K562 (cell line): Measurements from ENCODE around the gene HOXC10. TPM values are rescaled to one million over a fixed set of nuclear protein-coding genes. Genes with fewer than 3 reads are reported as not detected.

ENCODE experiments used
- ATAC-seq: fragments of 200-7000 bp; cut with Tn5 transposase; 3 replicates; pipeline ENCODE4 v1.9.1; 2020; ENCODE audit warnings: moderate library complexity
- BruUV-seq: library from RNA; stranded (reverse); fragments of 400-500 nt; replicated peaks from 2 replicates; lab custom pipeline; 2021; lab: Mats Ljungman, UMichigan
- CTCF ChIA-PET: fragments of 300-600 bp; formaldehyde crosslinking; extraction: SDS; loops from one replicate; lab custom pipeline; 2021; ENCODE audit warnings: low intra/inter-chr PET ratio; lab: Yijun Ruan, JAX
- POLR2A ChIA-PET: fragments of 300-600, 350-650 bp; sonication (Branson Sonifier 250); formaldehyde crosslinking; extraction: SDS; loops from one replicate; lab custom pipeline; 2021; ENCODE audit warnings: antibody characterized with exemption, inconsistent platforms; lab: Yijun Ruan, JAX
- DNase-seq, 4 experiments: peaks; one replicate each; pipeline versions ENCODE4 v3.0.0 to v3.0.0-alpha.2; 2011 to 2018; ENCODE audit warnings: low spot score in 3 of 4, mixed read lengths in 3 of 4; ENCODE audit errors: extremely low read depth in 1 of 4
- FAIRE-seq: peaks from 2 replicates; lab custom pipeline; 2011; peaks lifted over from hg19 to GRCh38; lab: Jason Lieb, UNC
- H2AFZ ChIP-seq: 2 replicates; pipeline ENCODE4 v1.6.0; 2011; ENCODE audit warnings: low read depth, low read length, control low read depth, inconsistent platforms
- H3K27ac ChIP-seq: fragments of 200-600 bp; 3 replicates; pipeline ENCODE4 v1.8.0; 2011; ENCODE audit warnings: low read depth, mild to moderate bottlenecking, control low read depth, inconsistent platforms, low read length, moderate library complexity, mixed read lengths; ENCODE audit errors: extremely low read depth
- H3K27me3 ChIP-seq, 2 experiments: fragments of 300-600 bp in 1 of 2; 2 replicates in 1 of 2; 3 replicates in 1 of 2; pipeline versions ENCODE4 v1.6.0 to v1.8.0; 2011; ENCODE audit warnings: inconsistent platforms in 2 of 2, low read length in 2 of 2, mild to moderate bottlenecking in 1 of 2, mixed read lengths in 1 of 2, moderate library complexity in 1 of 2; ENCODE audit not compliant: control insufficient read depth in 2 of 2, insufficient read depth in 2 of 2
- H3K36me3 ChIP-seq: fragments of 300-600 bp; 3 replicates; pipeline ENCODE4 v1.8.0; 2011; ENCODE audit warnings: mild to moderate bottlenecking, low read length, inconsistent platforms; ENCODE audit not compliant: control insufficient read depth, insufficient read depth
- H3K4me1 ChIP-seq, 2 experiments: fragments of 200-600 bp in 1 of 2; replicated peaks in 1 of 2; 2 replicates in 1 of 2; 3 replicates in 1 of 2; pipeline versions ENCODE4 v1.5.1 to v1.8.0; 2011; ENCODE audit warnings: inconsistent platforms in 2 of 2, low read length in 2 of 2, mild to moderate bottlenecking in 1 of 2, mixed read lengths in 1 of 2, moderate library complexity in 1 of 2; ENCODE audit not compliant: control insufficient read depth in 2 of 2, insufficient read depth in 2 of 2
- H3K4me2 ChIP-seq: 2 replicates; pipeline ENCODE4 v1.6.1; 2011; ENCODE audit warnings: low read length, control low read depth, inconsistent platforms, mixed read lengths; ENCODE audit not compliant: insufficient read depth
- H3K4me3 ChIP-seq: fragments of 200-600 bp; sonication (generic), shearing (Covaris generic); 2 replicates; pipeline ENCODE4 v1.5.1; 2016; ENCODE audit warnings: control low read depth, inconsistent platforms
- H3K79me2 ChIP-seq: fragments of 200-600 bp; 3 replicates; pipeline ENCODE4 v1.8.0; 2011; ENCODE audit warnings: low read length, inconsistent platforms; ENCODE audit not compliant: control insufficient read depth, insufficient read depth
- H3K9ac ChIP-seq, 2 experiments: 2 replicates each; pipeline versions ENCODE4 v1.6.0 to v1.6.1; 2011; ENCODE audit warnings: low read depth in 2 of 2, low read length in 2 of 2, control low read depth in 1 of 2, inconsistent platforms in 1 of 2, mild to moderate bottlenecking in 1 of 2, mixed read lengths in 1 of 2; ENCODE audit not compliant: insufficient read depth in 1 of 2
- H3K9me1 ChIP-seq: one replicate; pipeline ENCODE4 v1.6.0; 2011; ENCODE audit warnings: inconsistent platforms, mild to moderate bottlenecking, low read length, moderate library complexity; ENCODE audit not compliant: control insufficient read depth, insufficient read depth
- H3K9me3 ChIP-seq: replicated peaks from 2 replicates; pipeline ENCODE4 v1.5.1; 2011; ENCODE audit warnings: low read depth, low read length, inconsistent platforms; ENCODE audit not compliant: control insufficient read depth, insufficient read depth
- H4K20me1 ChIP-seq: replicated peaks from 2 replicates; pipeline ENCODE4 v1.6.1; 2011; ENCODE audit warnings: low read length, inconsistent platforms, mixed read lengths; ENCODE audit not compliant: control insufficient read depth, insufficient read depth
- CC2D1A ChIP-seq: fragments of 450-650 bp; IDR thresholded peaks from 2 replicates; pipeline ENCODE4 v1.6.1; 2017; ENCODE audit warnings: mild to moderate bottlenecking
- GABPB1 ChIP-seq: sonication (generic); formaldehyde crosslinking; IDR thresholded peaks from 2 replicates; pipeline ENCODE4 v1.8.0; 2022; ENCODE audit warnings: mild to moderate bottlenecking, missing genetic modification reagents
- HNRNPL ChIP-seq: fragments of 200-400 bp; formaldehyde crosslinking; IDR thresholded peaks from 2 replicates; pipeline ENCODE4 v1.6.1; 2017; ENCODE audit warnings: low read depth, mild to moderate bottlenecking, low read length
- L3MBTL2 ChIP-seq: fragments of 450-650 bp; IDR thresholded peaks from 2 replicates; pipeline ENCODE4 v1.6.1; 2016; ENCODE audit warnings: mild to moderate bottlenecking, moderate library complexity
- LCOR ChIP-seq: sonication (generic); formaldehyde crosslinking; IDR thresholded peaks from 2 replicates; pipeline ENCODE4 v1.8.0; 2022; ENCODE audit warnings: mild to moderate bottlenecking, missing genetic modification reagents
- RFX5 ChIP-seq: IDR thresholded peaks from 2 replicates; pipeline ENCODE4 v1.6.1; 2011; ENCODE audit warnings: low read depth, mild to moderate bottlenecking, improper control_type of control experiment, low read length
- SAP30 ChIP-seq: fragments of 200-600 bp; sonication (generic); IDR thresholded peaks from 2 replicates; pipeline ENCODE4 v1.6.1; 2012; ENCODE audit warnings: borderline replicate concordance, low read depth, mild to moderate bottlenecking, moderate library complexity, low read length, control low read depth, inconsistent platforms; ENCODE audit not compliant: insufficient read depth, poor library complexity, severe bottlenecking
- TBL1XR1 ChIP-seq, 2 experiments: IDR thresholded peaks; 2 replicates each; pipeline ENCODE4 v1.6.1; 2012; ENCODE audit warnings: improper control_type of control experiment in 2 of 2, low read length in 2 of 2, mild to moderate bottlenecking in 1 of 2
- ZNF431 ChIP-seq: sonication (generic); formaldehyde crosslinking; IDR thresholded peaks from 2 replicates; pipeline ENCODE4 v1.8.0; 2022; ENCODE audit warnings: mild to moderate bottlenecking, missing genetic modification reagents
- WGBS: fragments of 100-300 bp; shearing (Covaris generic); methylation state at CpG from one replicate; pipeline ENCODE4 v1.1.6; 2016; ENCODE audit warnings: low coverage, mixed read lengths; ENCODE audit not compliant: insufficient coverage; ENCODE audit errors: missing lambda C conversion rate; 5-methylcytosine and 5-hydroxymethylcytosine counted together
- in situ Hi-C: fragments of 300-500 bp; cut with MboI; formaldehyde crosslinking; loops from 4 replicates; pipeline ENCODE4 v1.15.0; 2018; ENCODE audit warnings: inconsistent platforms, mixed read lengths
- intact Hi-C: fragments of 100-400 bp; cut with micrococcal nuclease; formaldehyde crosslinking; loops from 2 replicates; pipeline ENCODE4 v1.14.2; 2022
- polyA plus RNA-seq, 8 experiments: library from polyadenylated mRNA; depleted of rRNA in 4 of 8; stranded (reverse) in 5 of 8; unstranded in 3 of 8; fragments of >200 nt; fragmentation: Nextera tagmentation in 2 of 8; fragmentation: Illumina TruSeq in 1 of 8; extraction: Ambion mirVana in 2 of 8; extraction: Trizol in 1 of 8; gene quantifications; 2 replicates each; pipeline versions ENCODE4 v1.2.1 to v1.2.3, GENCODE V29; 2011 to 2014; ENCODE audit warnings: inconsistent platforms in 1 of 8, missing spikeins in 1 of 8
- total RNA-seq, 7 experiments: library from RNA; depleted of rRNA in 6 of 7; stranded (reverse); fragments of >200 nt in 6 of 7; fragmentation: Illumina TruSeq in 2 of 7; extraction: Trizol in 2 of 7; gene quantifications; 2 replicates each; pipeline versions ENCODE4 v1.2.1 to v1.2.3, GENCODE V29; 2011 to 2021; ENCODE audit warnings: low replicate concordance in 1 of 7
- TF ChIP-seq, protein P1 (sequence below): fragments of 250-450 bp; sonication (Bioruptor Pico); IDR thresholded peaks from 2 replicates; pipeline ENCODE4 v1.5.0; 2021; ENCODE audit warnings: mild to moderate bottlenecking, borderline replicate concordance
- TF ChIP-seq, protein P2 (sequence below), 2 experiments: fragments of 450-650 bp; formaldehyde crosslinking in 1 of 2; IDR thresholded peaks; 2 replicates each; pipeline versions ENCODE4 v1.4.0 to v1.6.1; 2014 to 2020; ENCODE audit warnings: mild to moderate bottlenecking in 2 of 2, borderline replicate concordance in 1 of 2, low read depth in 1 of 2

Gene HOXC10
- total and polyA plus RNA-seq, 9 of the 15 experiments (the other 6 are each of a cell fraction or from before 2014, with no cell fraction given) = 0.13 to 0.77 (median 0.35) TPM; not detected in 2

DNA sequence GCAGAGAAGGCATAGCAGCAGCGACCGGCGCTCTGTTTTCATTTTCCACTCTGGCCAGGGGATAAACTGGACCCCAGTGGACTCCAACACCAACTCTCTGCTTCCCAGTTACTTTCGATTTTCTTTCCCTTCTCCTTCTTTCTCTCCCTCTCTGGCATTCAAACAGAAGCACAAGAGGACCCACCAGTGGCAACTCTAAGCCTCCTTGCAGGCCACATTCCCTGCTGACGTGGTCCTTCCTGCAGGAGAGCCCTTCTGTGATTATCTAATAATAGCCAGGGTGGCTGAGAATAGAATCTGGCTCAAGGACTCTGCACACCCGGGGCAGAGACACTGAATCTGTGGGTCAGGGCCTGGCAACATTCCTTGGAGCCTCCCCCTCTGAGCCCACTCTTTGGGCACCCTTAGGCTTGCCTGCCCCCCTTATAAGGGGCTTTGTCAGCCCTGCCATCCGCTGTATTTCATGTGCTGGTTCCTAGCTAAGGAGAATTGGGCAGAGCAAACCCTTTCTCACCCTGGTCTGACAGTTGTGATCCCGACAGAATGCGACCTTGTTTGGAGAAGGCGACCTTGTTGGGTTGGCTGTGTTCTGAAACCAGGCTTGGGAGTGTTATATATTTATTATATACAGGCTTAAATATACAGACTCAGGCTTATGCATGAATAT lies 35.1 kb downstream of the HOXC10 start:
- Histone ChIP-seq H3K27ac (peak overlapping the region; percentile 71; the same call in 2 of the 3 replicates), H3K4me2 (no peak overlapping the region), H2AFZ (no peak overlapping the region), H3K4me1 (peaks cover 10 to 49% of the 10 kb centered on the region in 2 experiments), H3K9ac (peak overlapping the region in 1 of 2 experiments; percentile 7; a peak in 1 of 4 replicates), H3K4me3 (no peak overlapping the region), H3K36me3 (no peaks in the 10 kb centered on the region), H3K27me3 (no peaks in the 10 kb centered on the region), H3K79me2 (peaks cover 3% of the 10 kb centered on the region; the same call in 2 of the 3 replicates), H4K20me1 (no peaks in the 10 kb centered on the region), H3K9me1 (no peaks in the 10 kb centered on the region), H3K9me3 (no peaks in the 10 kb centered on the region)
- FAIRE-seq (no peak), DNase-seq (no peak), ATAC-seq (no peak)
- CTCF ChIA-PET = interaction anchor here (0.8 kb wide), 1 partner anchor 14 kb away, joined by 3 read pairs; no protein-coding TSS in a partner anchor
- WGBS = 62% methylated on average over 9 of the region's 10 CpGs
- in situ Hi-C loops = loop anchor here (10.0 kb wide), 1 partner anchor 175 kb away; no protein-coding TSS in a partner anchor
- intact Hi-C loops = loop anchor here (10.0 kb wide), 1 partner anchor 275 kb away; no protein-coding TSS in a partner anchor
- POLR2A ChIA-PET = no interaction called here
- no TSS peak for BruUV-seq
- TF ChIP-seq, protein P1, sequence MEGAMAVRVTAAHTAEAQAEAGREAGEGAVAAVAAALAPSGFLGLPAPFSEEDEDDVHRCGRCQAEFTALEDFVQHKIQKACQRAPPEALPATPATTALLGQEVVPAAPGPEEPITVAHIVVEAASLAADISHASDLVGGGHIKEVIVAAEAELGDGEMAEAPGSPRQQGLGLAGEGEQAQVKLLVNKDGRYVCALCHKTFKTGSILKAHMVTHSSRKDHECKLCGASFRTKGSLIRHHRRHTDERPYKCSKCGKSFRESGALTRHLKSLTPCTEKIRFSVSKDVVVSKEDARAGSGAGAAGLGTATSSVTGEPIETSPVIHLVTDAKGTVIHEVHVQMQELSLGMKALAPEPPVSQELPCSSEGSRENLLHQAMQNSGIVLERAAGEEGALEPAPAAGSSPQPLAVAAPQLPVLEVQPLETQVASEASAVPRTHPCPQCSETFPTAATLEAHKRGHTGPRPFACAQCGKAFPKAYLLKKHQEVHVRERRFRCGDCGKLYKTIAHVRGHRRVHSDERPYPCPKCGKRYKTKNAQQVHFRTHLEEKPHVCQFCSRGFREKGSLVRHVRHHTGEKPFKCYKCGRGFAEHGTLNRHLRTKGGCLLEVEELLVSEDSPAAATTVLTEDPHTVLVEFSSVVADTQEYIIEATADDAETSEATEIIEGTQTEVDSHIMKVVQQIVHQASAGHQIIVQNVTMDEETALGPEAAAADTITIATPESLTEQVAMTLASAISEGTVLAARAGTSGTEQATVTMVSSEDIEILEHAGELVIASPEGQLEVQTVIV (CRISPR knock-in tag) = no peak
- TF ChIP-seq GABPB1 (CRISPR knock-in tag) (no peak), LCOR (CRISPR knock-in tag) (no peak), HNRNPL (no peak), SAP30 (no peak), L3MBTL2 (no peak), RFX5 (no peak), TBL1XR1 (IDR thresholded peaks at IDR 0.05; ENCODE audit: low read length in 2 of 2) (no peak), ZNF431 (no peak), CC2D1A (no peak)
- TF ChIP-seq, protein P2, sequence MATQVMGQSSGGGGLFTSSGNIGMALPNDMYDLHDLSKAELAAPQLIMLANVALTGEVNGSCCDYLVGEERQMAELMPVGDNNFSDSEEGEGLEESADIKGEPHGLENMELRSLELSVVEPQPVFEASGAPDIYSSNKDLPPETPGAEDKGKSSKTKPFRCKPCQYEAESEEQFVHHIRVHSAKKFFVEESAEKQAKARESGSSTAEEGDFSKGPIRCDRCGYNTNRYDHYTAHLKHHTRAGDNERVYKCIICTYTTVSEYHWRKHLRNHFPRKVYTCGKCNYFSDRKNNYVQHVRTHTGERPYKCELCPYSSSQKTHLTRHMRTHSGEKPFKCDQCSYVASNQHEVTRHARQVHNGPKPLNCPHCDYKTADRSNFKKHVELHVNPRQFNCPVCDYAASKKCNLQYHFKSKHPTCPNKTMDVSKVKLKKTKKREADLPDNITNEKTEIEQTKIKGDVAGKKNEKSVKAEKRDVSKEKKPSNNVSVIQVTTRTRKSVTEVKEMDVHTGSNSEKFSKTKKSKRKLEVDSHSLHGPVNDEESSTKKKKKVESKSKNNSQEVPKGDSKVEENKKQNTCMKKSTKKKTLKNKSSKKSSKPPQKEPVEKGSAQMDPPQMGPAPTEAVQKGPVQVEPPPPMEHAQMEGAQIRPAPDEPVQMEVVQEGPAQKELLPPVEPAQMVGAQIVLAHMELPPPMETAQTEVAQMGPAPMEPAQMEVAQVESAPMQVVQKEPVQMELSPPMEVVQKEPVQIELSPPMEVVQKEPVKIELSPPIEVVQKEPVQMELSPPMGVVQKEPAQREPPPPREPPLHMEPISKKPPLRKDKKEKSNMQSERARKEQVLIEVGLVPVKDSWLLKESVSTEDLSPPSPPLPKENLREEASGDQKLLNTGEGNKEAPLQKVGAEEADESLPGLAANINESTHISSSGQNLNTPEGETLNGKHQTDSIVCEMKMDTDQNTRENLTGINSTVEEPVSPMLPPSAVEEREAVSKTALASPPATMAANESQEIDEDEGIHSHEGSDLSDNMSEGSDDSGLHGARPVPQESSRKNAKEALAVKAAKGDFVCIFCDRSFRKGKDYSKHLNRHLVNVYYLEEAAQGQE (IDR thresholded peaks at IDR 0.05; ENCODE audit: borderline replicate concordance) = no peak
- TF ChIP-seq, protein P2 (CRISPR knock-in tag; IDR thresholded peaks at IDR 0.05; ENCODE audit: low read depth) = no peak
